ENCODE measurements around the gene FAM131B. TPM values are rescaled to one million over a fixed set of nuclear protein-coding genes. Genes with fewer than 3 reads are reported as not detected.

Gene FAM131B
- total and polyA plus RNA-seq, 9 of the 15 experiments (the other 6 are each of a cell fraction or from before 2014, with no cell fraction given): 0.03 to 0.04 TPM; not detected in 7

- TF ChIP-seq ZNF318 (IDR thresholded peaks at IDR 0.05; ENCODE audit: borderline replicate concordance in 1 of 2, low read depth in 1 of 2): no peak
- TF ChIP-seq HDAC1 (IDR thresholded peaks at IDR 0.05): peak in 1 of 2 experiments; percentile 83; a peak in 2 of 4 replicates
- no peak for TF ChIP-seq SMARCC2 (IDR thresholded peaks at IDR 0.05; ENCODE audit: low read depth)
- no peak for TF ChIP-seq RCOR1 (IDR thresholded peaks at IDR 0.05; ENCODE audit: borderline replicate concordance in 1 of 2, low read depth in 2 of 2, low read length in 2 of 2)
- no peak for TF ChIP-seq ZNF347 (CRISPR knock-in tag; IDR thresholded peaks at IDR 0.05; ENCODE audit: low read depth)
- TF ChIP-seq ZNF41 (CRISPR knock-in tag; conservative IDR thresholded peaks at IDR 0.05): no peak
- TF ChIP-seq KLF6 (CRISPR knock-in tag; IDR thresholded peaks at IDR 0.05; ENCODE audit: borderline replicate concordance): peak; percentile 4
- peak; percentile 4 for TF ChIP-seq RBBP5 (IDR thresholded peaks at IDR 0.05; ENCODE audit: borderline replicate concordance, insufficient read depth, low read length, poor library complexity, severe bottlenecking)
- no peak for TF ChIP-seq ZNF583 (CRISPR knock-in tag; IDR thresholded peaks at IDR 0.05)
- peak in 1 of 2 experiments; percentile 73 for TF ChIP-seq E2F6 (IDR thresholded peaks at IDR 0.05; ENCODE audit: borderline replicate concordance in 1 of 2, extremely low read depth in 1 of 2, insufficient read depth in 1 of 2, insufficient read length in 1 of 2, low read depth in 1 of 2, low read length in 1 of 2, poor library complexity in 1 of 2, severe bottlenecking in 1 of 2)
- peak; percentile 7; the same call in 1 of the 2 replicates for TF ChIP-seq USF1 (CRISPR knock-in tag; IDR thresholded peaks at IDR 0.05)
- no peak for TF ChIP-seq MAFF (IDR thresholded peaks at IDR 0.05; ENCODE audit: low read length)
- TF ChIP-seq TSC22D4 (tag; IDR thresholded peaks at IDR 0.05): no peak
- TF ChIP-seq ATF4 (CRISPR knock-in tag; IDR thresholded peaks at IDR 0.05): no peak
- no peak for TF ChIP-seq MCM7 (IDR thresholded peaks at IDR 0.05)
- TF ChIP-seq MBD2 (IDR thresholded peaks at IDR 0.05; ENCODE audit: borderline replicate concordance, low read depth): no peak
Observed at GRCh38 chr7:143380646-143381426, 18.3 kb upstream of the FAM131B start, which contains the start of gene ZYX (continued).
